HG03025 (cell line): Measurements from ENCODE around the gene CFAP46.

Experiments used
- ATAC-seq: cut with Tn5 transposase; IDR thresholded peaks from one replicate; pipeline ENCODE4 v1.9.1; 2021; ENCODE audit warnings: mild to moderate bottlenecking, moderate library complexity; ENCODE audit not compliant: unreplicated experiment, low FRiP score

Gene CFAP46

GRCh38 chr10:132886211-132887099, 55.9 kb downstream of the CFAP46 start:
- no peak for ATAC-seq

- ATAC-seq = no peak
These were observed 56.7 kb downstream of the CFAP46 start for GRCh38 chr10:132885451-132886210.

- ATAC-seq = no peak
These were observed 57.6 kb downstream of the CFAP46 start for GRCh38 chr10:132884691-132885271.

GRCh38 chr10:132884041-132884440, 58.3 kb downstream of the CFAP46 start:
- ATAC-seq = no peak

GRCh38 chr10:132883391-132883881, 58.9 kb downstream of the CFAP46 start:
- no peak for ATAC-seq

- no peak for ATAC-seq
These were observed 60.1 kb downstream of the CFAP46 start for GRCh38 chr10:132882069-132882951.

GRCh38 chr10:132881186-132881920, 61.0 kb downstream of the CFAP46 start:
- no peak for ATAC-seq

- ATAC-seq = no peak
These were observed 62.0 kb downstream of the CFAP46 start for GRCh38 chr10:132880128-132880981.

GRCh38 chr10:132879408-132880127, 62.8 kb downstream of the CFAP46 start:
- ATAC-seq = no peak

- ATAC-seq = no peak
These were observed 63.5 kb downstream of the CFAP46 start for GRCh38 chr10:132878730-132879407.

GRCh38 chr10:132878091-132878729, 64.2 kb downstream of the CFAP46 start:
- no peak for ATAC-seq

- no peak for ATAC-seq
These were observed 64.9 kb downstream of the CFAP46 start for GRCh38 chr10:132877473-132877872.

GRCh38 chr10:132876993-132877431, 65.4 kb downstream of the CFAP46 start:
- ATAC-seq = no peak

GRCh38 chr10:132876131-132876860, 66.1 kb downstream of the CFAP46 start:
- ATAC-seq = no peak

- ATAC-seq = no peak
These were observed 66.9 kb downstream of the CFAP46 start for GRCh38 chr10:132875435-132875834.

GRCh38 chr10:132873395-132873794, 69.0 kb downstream of the CFAP46 start:
- no peak for ATAC-seq
